NCI-H187 treated with DMSO at 0.1 percent for 48 hours (cell line): Measurements from ENCODE around the gene PRKCH.
"Not testable (repeated sequence)": the region's sequence is repeated elsewhere in the genome, so short reads cannot be mapped to it uniquely, and the experiment has no call there.

Source experiments
- DNase-seq: peaks from one replicate; lab custom pipeline; 2025; lab: John Stamatoyannopoulos, UW

Gene PRKCH

GRCh38 chr14:61394542-61394941 lies 73.2 kb downstream of the PRKCH start:
- no peak for DNase-seq

- DNase-seq: no peak
These were observed 73.8 kb downstream of the PRKCH start for GRCh38 chr14:61395115-61395725.

GRCh38 chr14:61396279-61396678 lies 74.9 kb downstream of the PRKCH start:
- DNase-seq: no peak

GRCh38 chr14:61396694-61397093 lies 75.3 kb downstream of the PRKCH start:
- no peak for DNase-seq

- DNase-seq: no peak
These were observed 76.2 kb downstream of the PRKCH start for GRCh38 chr14:61397615-61398014.

GRCh38 chr14:61398221-61398620 lies 76.8 kb downstream of the PRKCH start:
- no peak for DNase-seq

GRCh38 chr14:61399365-61399764 lies 78.0 kb downstream of the PRKCH start:
- DNase-seq: no peak

- no peak for DNase-seq
These were observed 80.1 kb downstream of the PRKCH start for GRCh38 chr14:61401461-61401860.

GRCh38 chr14:61403411-61403810 lies 82.0 kb downstream of the PRKCH start:
- DNase-seq: no peak

GRCh38 chr14:61404637-61405036 lies 83.3 kb downstream of the PRKCH start:
- no peak for DNase-seq

GRCh38 chr14:61406198-61406597 lies 84.8 kb downstream of the PRKCH start:
- DNase-seq: no peak

GRCh38 chr14:61406675-61407074 lies 85.3 kb downstream of the PRKCH start:
- DNase-seq: no peak

- DNase-seq: no peak
These were observed 87.1 kb downstream of the PRKCH start for GRCh38 chr14:61408498-61408897.

GRCh38 chr14:61409782-61410181 lies 88.4 kb downstream of the PRKCH start:
- no peak for DNase-seq

GRCh38 chr14:61415934-61416333 lies 94.6 kb downstream of the PRKCH start:
- not testable (repeated sequence) for DNase-seq

- no peak for DNase-seq
These were observed 95.2 kb downstream of the PRKCH start for GRCh38 chr14:61416591-61416990.

GRCh38 chr14:61417141-61417540 lies 95.8 kb downstream of the PRKCH start:
- no peak for DNase-seq

GRCh38 chr14:61417883-61418455 lies 96.6 kb downstream of the PRKCH start:
- DNase-seq: no peak

- no peak for DNase-seq
These were observed 97.4 kb downstream of the PRKCH start for GRCh38 chr14:61418746-61419145.

- no peak for DNase-seq
These were observed 97.8 kb downstream of the PRKCH start for GRCh38 chr14:61419201-61419600.

GRCh38 chr14:61420326-61420725 lies 98.9 kb downstream of the PRKCH start:
- DNase-seq: no peak

GRCh38 chr14:61421212-61421923 lies 100.0 kb downstream of the PRKCH start:
- DNase-seq: no peak

- DNase-seq: no peak
These were observed 104.7 kb downstream of the PRKCH start for GRCh38 chr14:61426048-61426447.

- no peak for DNase-seq
These were observed 106.9 kb downstream of the PRKCH start for GRCh38 chr14:61428261-61428660.
